PC-3 (cell line): ENCODE data around the gene VMAC. TPM values are rescaled to one million over a fixed set of nuclear protein-coding genes. Genes with fewer than 3 reads are reported as not detected.

Source experiments
- ATAC-seq: fragments of 200-7000 bp; cut with Tn5 transposase; 2 replicates; pipeline ENCODE4 v1.9.1; 2020; ENCODE audit warnings: mild to moderate bottlenecking, moderate library complexity
- BruUV-seq: library from RNA; stranded (reverse); fragments of 400-500 nt; replicated peaks from 2 replicates; lab custom pipeline; 2021; lab: Mats Ljungman, UMichigan
- CTCF ChIA-PET: fragments of 300-600 bp; sonication (Branson Sonifier 250); formaldehyde crosslinking; loops from one replicate; lab custom pipeline; 2022; ENCODE audit warnings: antibody characterized with exemption; lab: Charles Lee
- POLR2A ChIA-PET: fragments of 300-600 bp; sonication (Branson Sonifier 250); formaldehyde crosslinking; loops from one replicate; lab custom pipeline; 2022; ENCODE audit warnings: antibody characterized with exemption; ENCODE audit not compliant: unreplicated experiment; lab: Charles Lee
- DNase-seq: peaks from one replicate; pipeline ENCODE4 v3.0.0-alpha.2; 2015
- H2AFZ ChIP-seq: fragments of 300-600 bp; sonication (generic); 2 replicates; pipeline ENCODE4 v1.6.0; 2016; ENCODE audit warnings: antibody characterized with exemption, low read length
- H3F3A ChIP-seq: fragments of 300-600 bp; sonication (generic); one replicate; pipeline ENCODE4 v1.6.0; 2017; ENCODE audit warnings: antibody characterized with exemption, low read length, control low read depth, mild to moderate bottlenecking; ENCODE audit not compliant: unreplicated experiment
- H3K27ac ChIP-seq: fragments of 300-600 bp; sonication (generic); 2 replicates; pipeline ENCODE4 v1.5.1; 2016; ENCODE audit warnings: mild to moderate bottlenecking, low read length
- H3K27me3 ChIP-seq: fragments of 300-600 bp; sonication (generic); 2 replicates; pipeline ENCODE4 v1.6.1; 2016; ENCODE audit warnings: low read length, mixed read lengths
- H3K36me3 ChIP-seq: fragments of 300-600 bp; sonication (generic); 2 replicates; pipeline ENCODE4 v1.6.1; 2016; ENCODE audit warnings: low read depth, mixed run types, low read length, mixed read lengths
- H3K4me1 ChIP-seq: fragments of 300-600 bp; sonication (generic); 2 replicates; pipeline ENCODE4 v1.5.1; 2016; ENCODE audit warnings: low read length; ENCODE audit not compliant: insufficient read depth
- H3K4me2 ChIP-seq: fragments of 300-600 bp; sonication (generic); 2 replicates; pipeline ENCODE4 v1.6.0; 2016; ENCODE audit warnings: low read length
- H3K4me3 ChIP-seq: fragments of 300-600 bp; sonication (generic); 2 replicates; pipeline ENCODE4 v1.5.1; 2016; ENCODE audit warnings: mild to moderate bottlenecking, low read length, mixed read lengths
- H3K79me2 ChIP-seq: fragments of 300-600 bp; sonication (generic); 2 replicates; pipeline ENCODE4 v1.6.1; 2017; ENCODE audit warnings: low read length, mixed read lengths
- H3K9ac ChIP-seq: fragments of 300-600 bp; sonication (generic); 2 replicates; pipeline ENCODE4 v1.6.0; 2016; ENCODE audit warnings: mild to moderate bottlenecking, low read length
- H3K9me2 ChIP-seq: fragments of 300-600 bp; sonication (generic); replicated peaks from 2 replicates; pipeline ENCODE4 v1.6.1; 2016; ENCODE audit warnings: mixed run types, low read length, mixed read lengths
- H3K9me3 ChIP-seq: fragments of 300-600 bp; sonication (generic); 2 replicates; pipeline ENCODE4 v1.6.1; 2016; ENCODE audit warnings: low read length, mixed read lengths
- H4K20me1 ChIP-seq: fragments of 300-600 bp; sonication (generic); 2 replicates; pipeline ENCODE4 v1.6.1; 2016; ENCODE audit warnings: low read length, mixed read lengths
- CTCF ChIP-seq: fragments of 300-600 bp; sonication (generic); conservative IDR thresholded peaks from 2 replicates; pipeline ENCODE4 v1.5.1; 2017; ENCODE audit warnings: antibody characterized with exemption, low read depth, mild to moderate bottlenecking, low read length
- EZH2 ChIP-seq: fragments of 300-600 bp; sonication (generic); IDR thresholded peaks from one replicate; pipeline ENCODE4 v1.6.1; 2017; ENCODE audit warnings: antibody characterized with exemption, mild to moderate bottlenecking, low read length; ENCODE audit not compliant: unreplicated experiment
- EZH2phosphoT487 ChIP-seq: fragments of 300-600 bp; sonication (generic); IDR thresholded peaks from 2 replicates; pipeline ENCODE4 v1.6.1; 2018; ENCODE audit warnings: mild to moderate bottlenecking, antibody characterized with exemption, low read length, borderline replicate concordance
- intact Hi-C: fragments of 100-400 bp; cut with micrococcal nuclease; formaldehyde crosslinking; loops from 2 replicates; pipeline ENCODE4 v1.9.0; 2023
- total RNA-seq: library from RNA; depleted of rRNA; stranded (reverse); fragments of >200 nt; gene quantifications from 2 replicates; pipeline ENCODE4 v1.2.3, GENCODE V29; 2014

VMAC gene
- total RNA-seq, 1 experiment from 2014 or later = 8.3 TPM

- ATAC-seq (no peak), DNase-seq (no peak)
- no peaks in the 10 kb centered on the region for H3K27me3 ChIP-seq
- H2AFZ ChIP-seq = no peak overlapping the region
- no peak overlapping the region for H3K4me2 ChIP-seq
- BruUV-seq = no TSS peak
- H3K9me3 ChIP-seq = no peaks in the 10 kb centered on the region
- no peaks in the 10 kb centered on the region for H4K20me1 ChIP-seq
- no peak overlapping the region for H3K9ac ChIP-seq
- H3K79me2 ChIP-seq = peaks cover 15% of the 10 kb centered on the region; the same call in 1 of the 2 replicates
- ChIA-PET CTCF (no interaction called here), POLR2A (no interaction called here)
- H3K4me3 ChIP-seq = no peak overlapping the region
- no peaks in the 10 kb centered on the region for H3K9me2 ChIP-seq
- TF ChIP-seq CTCF = no peak
- no peak for TF ChIP-seq EZH2phosphoT487
- TF ChIP-seq EZH2 = no peak
- H3F3A ChIP-seq = no peaks in the 10 kb centered on the region
- intact Hi-C loops = no loop called here
- H3K27ac ChIP-seq = no peak overlapping the region
- H3K4me1 ChIP-seq = no peaks in the 10 kb centered on the region
- H3K36me3 ChIP-seq = peaks cover 63% of the 10 kb centered on the region
These were observed 31.0 kb downstream of the VMAC start for GRCh38 chr19:5935473-5936291.

GRCh38 chr19:5936292-5936592, 31.6 kb downstream of the VMAC start:
- Histone ChIP-seq H3K9me3 (no peaks in the 10 kb centered on the region), H3K9me2 (no peaks in the 10 kb centered on the region), H4K20me1 (no peaks in the 10 kb centered on the region), H3F3A (no peaks in the 10 kb centered on the region), H3K79me2 (peaks cover 15% of the 10 kb centered on the region; the same call in 1 of the 2 replicates), H3K9ac (no peak overlapping the region), H3K27ac (no peak overlapping the region), H2AFZ (no peak overlapping the region), H3K4me2 (no peak overlapping the region), H3K36me3 (peaks cover 64% of the 10 kb centered on the region), H3K27me3 (no peaks in the 10 kb centered on the region), H3K4me3 (no peak overlapping the region), H3K4me1 (no peaks in the 10 kb centered on the region)
- ChIA-PET POLR2A (no interaction called here), CTCF (no interaction called here)
- TF ChIP-seq EZH2phosphoT487 = no peak
- no peak for TF ChIP-seq EZH2
- no peak for TF ChIP-seq CTCF
- ATAC-seq = no peak
- no peak for DNase-seq
- BruUV-seq = no TSS peak
- intact Hi-C loops = no loop called here

- no TSS peak for BruUV-seq
These were observed 32.9 kb downstream of the VMAC start for GRCh38 chr19:5937550-5937949.

More at GRCh38 chr19:5937550-5937949, 32.9 kb downstream of the VMAC start:
- Histone ChIP-seq H3K27ac (no peak overlapping the region), H3F3A (no peaks in the 10 kb centered on the region), H3K36me3 (peaks cover 61% of the 10 kb centered on the region), H3K27me3 (no peaks in the 10 kb centered on the region), H3K9me2 (no peaks in the 10 kb centered on the region), H2AFZ (no peak overlapping the region), H3K79me2 (peaks cover 21% of the 10 kb centered on the region; the same call in 1 of the 2 replicates), H3K9ac (no peak overlapping the region), H3K4me3 (no peak overlapping the region), H3K4me2 (no peak overlapping the region), H4K20me1 (no peaks in the 10 kb centered on the region), H3K9me3 (no peaks in the 10 kb centered on the region), H3K4me1 (no peaks in the 10 kb centered on the region)
- ChIA-PET CTCF (no interaction called here), POLR2A (interaction anchor here (0.5 kb wide), 1 partner anchor 96 kb away, joined by 3 read pairs; no protein-coding TSS in a partner anchor)
- DNase-seq (no peak), ATAC-seq (no peak)
- no peak for TF ChIP-seq CTCF
- no peak for TF ChIP-seq EZH2
- no peak for TF ChIP-seq EZH2phosphoT487
- intact Hi-C loops = no loop called here
